Colonic mucosa (tissue), 4 donors: ENCODE results near the gene FOLR2. TPM values are rescaled to one million over a fixed set of nuclear protein-coding genes. Genes with fewer than 3 reads are reported as not detected.
"Not testable (repeated sequence)": the region's sequence is repeated elsewhere in the genome, so short reads cannot be mapped to it uniquely, and the experiment has no call there.

Experiments used
- DNase-seq: peaks from one replicate; pipeline ENCODE4 v3.0.0-alpha.2; 2020
- H3K27ac ChIP-seq: fragments of 200-600 bp; one replicate; pipeline ENCODE4 v1.8.0; 2021
- H3K27me3 ChIP-seq: fragments of 200-600 bp; one replicate; pipeline ENCODE4 v1.8.0; 2021
- H3K36me3 ChIP-seq: fragments of 200-600 bp; one replicate; pipeline ENCODE4 v1.8.0; 2021
- H3K4me1 ChIP-seq: fragments of 200-600 bp; one replicate; pipeline ENCODE4 v1.8.0; 2021; ENCODE audit warnings: mild to moderate bottlenecking
- H3K4me3 ChIP-seq: fragments of 200-600 bp; one replicate; pipeline ENCODE4 v1.8.0; 2021
- H3K9ac ChIP-seq, 2 donors: one replicate each; pipeline ENCODE4 v1.7.0; 2013; ENCODE audit warnings: control low read depth in 2 of 2, low read depth in 2 of 2, low read length in 2 of 2
- H3K9me3 ChIP-seq: fragments of 200-600 bp; one replicate; pipeline ENCODE4 v1.8.0; 2021
- CTCF ChIP-seq: fragments of 200-600 bp; IDR thresholded peaks from one replicate; pipeline ENCODE4 v1.8.0; 2022; ENCODE audit warnings: antibody characterized with exemption, mild to moderate bottlenecking
- intact Hi-C: fragments of 100-400 bp; cut with DNase I; formaldehyde crosslinking; loops from one replicate; pipeline ENCODE4 v1.14.1; 2022
- total RNA-seq, 2 donors: library from RNA; stranded (reverse); fragmentation: NEBNext Ultra II Directional in 1 of 2; extraction: Animal tissue kit (Norgen Biotek cat#: 25700) in 1 of 2; gene quantifications; one replicate each; pipeline ENCODE4 v1.2.1, GENCODE V29; 2021
- donor health status: healthy.
- donor health status: DM: no; HTN: no; CAD: no.
- donor health status: DM: no; HTN: no; CAD: no.

The FOLR2 gene
- total RNA-seq, 2 donors from 2014 or later: 4.5 to 15.4 TPM

- no peak for TF ChIP-seq CTCF
- Histone ChIP-seq H3K27me3 (no peaks in the 10 kb centered on the region), H3K4me1 (no peaks in the 10 kb centered on the region), H3K36me3 (no peaks in the 10 kb centered on the region), H3K4me3 (no peak overlapping the region), H3K9me3 (no peaks in the 10 kb centered on the region), H3K27ac (no peak overlapping the region), H3K9ac (no peak overlapping the region)
- intact Hi-C loops: no loop called here
- DNase-seq: no peak
Observed at GRCh38 chr11:72257570-72257969, 41.0 kb downstream of the FOLR2 start.

DNA sequence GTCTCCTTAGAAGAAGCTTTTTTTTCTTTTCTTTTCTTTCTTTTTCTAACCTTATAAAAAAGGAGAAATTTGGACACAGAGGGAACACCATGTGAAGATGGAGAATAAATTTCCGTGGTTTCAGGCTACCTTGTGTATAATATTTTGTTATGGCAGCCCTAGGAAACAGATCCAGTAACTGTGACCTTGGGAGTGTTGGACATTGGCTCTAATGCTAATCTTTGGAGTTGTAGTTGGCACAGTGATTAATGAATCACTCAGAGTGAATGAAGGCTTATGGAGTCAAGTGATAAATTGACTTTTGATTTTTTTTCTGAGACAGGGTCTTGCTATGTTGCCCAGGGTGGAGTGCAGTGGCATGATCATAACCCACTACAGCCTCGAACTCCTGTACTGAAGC lies 42.9 kb downstream of the FOLR2 start:
- no peak overlapping the region for H3K4me3 ChIP-seq
- DNase-seq: no peak
- H3K27me3 ChIP-seq: no peaks in the 10 kb centered on the region
- no peak overlapping the region for H3K27ac ChIP-seq
- no peak overlapping the region for H3K9ac ChIP-seq
- TF ChIP-seq CTCF: no peak
- H3K36me3 ChIP-seq: no peaks in the 10 kb centered on the region
- no peaks in the 10 kb centered on the region for H3K4me1 ChIP-seq
- intact Hi-C loops: no loop called here
- H3K9me3 ChIP-seq: no peaks in the 10 kb centered on the region

DNA sequence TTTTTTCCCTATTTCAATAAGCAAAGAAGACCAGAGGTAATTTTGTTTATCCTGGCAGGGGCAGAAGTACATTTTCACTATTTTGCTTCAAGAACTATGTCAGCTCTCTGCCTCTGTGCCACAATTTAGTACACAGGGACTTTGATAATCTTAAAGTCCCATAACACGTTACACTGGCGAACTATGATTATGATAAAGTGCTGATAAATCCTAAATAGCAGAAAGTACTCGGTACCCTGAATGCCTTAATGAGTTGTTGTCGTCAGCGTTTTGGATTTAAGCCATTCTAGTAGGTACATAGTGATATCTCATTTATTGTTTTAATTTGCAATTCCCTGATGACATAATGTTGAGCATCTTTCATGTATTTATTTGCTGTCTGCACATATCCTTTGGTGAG lies 44.0 kb downstream of the FOLR2 start:
- no peaks in the 10 kb centered on the region for H3K9me3 ChIP-seq
- TF ChIP-seq CTCF: no peak
- H3K36me3 ChIP-seq: no peaks in the 10 kb centered on the region
- no peaks in the 10 kb centered on the region for H3K4me1 ChIP-seq
- no peak overlapping the region for H3K9ac ChIP-seq
- intact Hi-C loops: no loop called here
- no peaks in the 10 kb centered on the region for H3K27me3 ChIP-seq
- H3K27ac ChIP-seq: no peak overlapping the region
- no peak for DNase-seq
- no peak overlapping the region for H3K4me3 ChIP-seq

DNA sequence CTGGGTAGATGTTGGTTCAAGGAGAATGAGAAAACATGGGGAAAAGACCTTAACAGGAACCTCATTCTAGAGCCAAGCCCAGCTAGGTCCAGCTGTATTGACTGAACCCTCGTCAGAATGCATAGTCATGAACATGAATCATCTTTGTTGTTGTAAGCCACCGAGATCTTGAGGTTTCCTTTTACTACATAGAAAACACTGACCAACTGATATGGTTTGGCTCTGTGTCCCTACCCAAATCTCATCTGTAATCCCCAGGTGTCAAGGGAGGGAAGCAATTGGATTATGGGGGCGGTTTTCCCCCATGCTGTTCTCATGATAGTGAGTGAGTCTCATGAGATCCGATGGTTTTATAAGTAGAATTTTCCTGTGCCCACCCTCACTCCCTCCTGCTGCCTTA lies 46.8 kb downstream of the FOLR2 start:
- no peak overlapping the region for H3K9ac ChIP-seq
- intact Hi-C loops: no loop called here
- no peak for TF ChIP-seq CTCF

DNA sequence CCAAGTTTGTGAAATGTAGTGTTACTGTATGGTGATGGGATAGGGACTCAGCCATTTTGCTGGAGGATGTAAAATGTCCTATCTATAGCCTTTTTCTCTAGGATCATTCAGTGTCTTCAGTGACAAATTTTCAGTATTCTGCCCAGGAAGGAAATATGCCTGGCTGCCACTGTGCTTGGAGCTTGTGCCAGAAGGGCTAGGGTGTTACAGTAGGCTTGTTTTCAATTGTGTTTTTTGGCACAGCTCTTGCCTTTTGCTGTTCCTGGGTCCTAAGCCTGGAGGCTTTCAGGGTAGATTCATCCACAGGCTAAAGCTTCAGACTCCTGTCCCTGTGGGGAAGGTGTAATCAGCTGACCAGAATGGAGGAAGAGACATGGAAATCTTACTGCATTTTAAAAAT lies 49.4 kb downstream of the FOLR2 start:
- Histone ChIP-seq H3K27me3 (no peaks in the 10 kb centered on the region), H3K4me1 (no peaks in the 10 kb centered on the region), H3K4me3 (no peak overlapping the region), H3K27ac (no peak overlapping the region), H3K36me3 (no peaks in the 10 kb centered on the region), H3K9ac (no peak overlapping the region), H3K9me3 (no peaks in the 10 kb centered on the region)
- DNase-seq: no peak
- no peak for TF ChIP-seq CTCF
- intact Hi-C loops: no loop called here

More for the DNA sequence above, 46.8 kb downstream of the FOLR2 start:
- H3K4me1 ChIP-seq: no peaks in the 10 kb centered on the region
- H3K27ac ChIP-seq: no peak overlapping the region
- H3K27me3 ChIP-seq: no peaks in the 10 kb centered on the region
- no peak overlapping the region for H3K4me3 ChIP-seq
- no peak for DNase-seq
- no peaks in the 10 kb centered on the region for H3K36me3 ChIP-seq
- no peaks in the 10 kb centered on the region for H3K9me3 ChIP-seq

DNA sequence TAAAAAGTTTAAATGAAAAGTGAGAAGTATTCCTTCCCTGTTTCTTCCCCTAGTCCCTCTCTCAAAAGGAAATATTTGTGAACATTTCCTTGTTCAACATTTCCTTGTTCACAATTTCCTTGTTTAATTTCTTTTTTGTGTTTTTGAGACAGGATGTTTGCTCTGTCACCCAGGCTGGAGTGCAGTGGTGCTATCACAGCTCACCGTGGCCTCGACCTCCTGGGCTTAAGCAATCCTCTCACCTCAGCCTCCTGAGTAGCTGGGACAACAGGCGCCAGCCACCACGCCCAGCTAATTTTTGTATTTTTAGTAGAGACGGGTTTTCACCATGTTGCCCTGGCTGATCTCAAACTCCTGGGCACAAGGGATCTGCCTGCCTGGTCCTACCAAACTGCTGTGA lies 50.4 kb downstream of the FOLR2 start:
- H3K36me3 ChIP-seq, H3K27me3 ChIP-seq, intact Hi-C loops, H3K27ac ChIP-seq, H3K4me1 ChIP-seq, H3K9me3 ChIP-seq, H3K4me3 ChIP-seq, H3K9ac ChIP-seq, DNase-seq: not testable (repeated sequence)
